ENCODE results near the gene AKR1D1. TPM values are rescaled to one million over a fixed set of nuclear protein-coding genes. Genes with fewer than 3 reads are reported as not detected.
"Not testable (repeated sequence)": the region's sequence is repeated elsewhere in the genome, so short reads cannot be mapped to it uniquely, and the experiment has no call there.

AKR1D1 gene
- total RNA-seq, 1 experiment from 2014 or later = not detected

- DNase-seq = no peak
- intact Hi-C loops (cut with micrococcal nuclease; ENCODE audit: unreplicated experiment) = no loop called here
- Histone ChIP-seq H3K27me3 (ENCODE audit: insufficient read depth, low read depth) (no peaks in the 10 kb centered on the region), H3K9me2 (ENCODE audit: insufficient read depth) (peaks cover 5% of the 10 kb centered on the region; the same call in 1 of the 2 replicates), H3K4me3 (no peak overlapping the region), H3K79me2 (ENCODE audit: low read depth) (no peaks in the 10 kb centered on the region), H3K9me3 (ENCODE audit: insufficient read depth, low read depth) (no peaks in the 10 kb centered on the region), H3K27ac (no peak overlapping the region), H3K36me3 (ENCODE audit: low read depth) (no peaks in the 10 kb centered on the region), H3K4me1 (replicated peaks; ENCODE audit: insufficient read depth) (no peaks in the 10 kb centered on the region), H3F3A (ENCODE audit: insufficient read depth, low read depth) (no peaks in the 10 kb centered on the region), H4K20me1 (ENCODE audit: insufficient read depth) (no peaks in the 10 kb centered on the region), H3K4me2 (no peak overlapping the region), H2AFZ (no peak overlapping the region)
- ChIA-PET POLR2A (ENCODE audit: unreplicated experiment) (no interaction called here), CTCF (no interaction called here)
- TF ChIP-seq EZH2 (IDR thresholded peaks at IDR 0.05; ENCODE audit: low read depth) (no peak), CTCF (conservative IDR thresholded peaks at IDR 0.05) (no peak)
- BruUV-seq (replicated peaks) = no TSS peak
These were observed 68.7 kb downstream of the AKR1D1 start for GRCh38 chr7:138144958-138145357.

- DNase-seq; H3K4me3 ChIP-seq; H3K27ac ChIP-seq; H3K4me1 ChIP-seq (replicated peaks; ENCODE audit: insufficient read depth); H3F3A ChIP-seq (ENCODE audit: insufficient read depth, low read depth); H3K27me3 ChIP-seq (ENCODE audit: insufficient read depth, low read depth); H3K79me2 ChIP-seq (ENCODE audit: low read depth); H3K36me3 ChIP-seq (ENCODE audit: low read depth); H2AFZ ChIP-seq; intact Hi-C loops (cut with micrococcal nuclease; ENCODE audit: unreplicated experiment); CTCF ChIA-PET; POLR2A ChIA-PET (ENCODE audit: unreplicated experiment); H3K4me2 ChIP-seq; BruUV-seq (replicated peaks); H3K9me3 ChIP-seq (ENCODE audit: insufficient read depth, low read depth); H4K20me1 ChIP-seq (ENCODE audit: insufficient read depth); H3K9me2 ChIP-seq (ENCODE audit: insufficient read depth): not testable (repeated sequence)
These were observed 70.0 kb downstream of the AKR1D1 start for GRCh38 chr7:138146221-138146620.

- H3K4me1 ChIP-seq (replicated peaks; ENCODE audit: insufficient read depth); CTCF ChIA-PET; H3K9me2 ChIP-seq (ENCODE audit: insufficient read depth); H3K27ac ChIP-seq; H4K20me1 ChIP-seq (ENCODE audit: insufficient read depth); H3F3A ChIP-seq (ENCODE audit: insufficient read depth, low read depth); H3K9me3 ChIP-seq (ENCODE audit: insufficient read depth, low read depth); DNase-seq; H3K36me3 ChIP-seq (ENCODE audit: low read depth); BruUV-seq (replicated peaks); H3K79me2 ChIP-seq (ENCODE audit: low read depth); H3K4me2 ChIP-seq; H3K4me3 ChIP-seq; intact Hi-C loops (cut with micrococcal nuclease; ENCODE audit: unreplicated experiment); POLR2A ChIA-PET (ENCODE audit: unreplicated experiment); H2AFZ ChIP-seq; H3K27me3 ChIP-seq (ENCODE audit: insufficient read depth, low read depth): not testable (repeated sequence)
These were observed 70.8 kb downstream of the AKR1D1 start for GRCh38 chr7:138146757-138147734.

- ChIA-PET CTCF (interaction anchor here (0.6 kb wide), 1 partner anchor 55 kb away, joined by 3 read pairs; no protein-coding TSS in a partner anchor), POLR2A (ENCODE audit: unreplicated experiment) (no interaction called here)
- no peaks in the 10 kb centered on the region for H3K27me3 ChIP-seq (ENCODE audit: insufficient read depth, low read depth)
- no peaks in the 10 kb centered on the region for H3F3A ChIP-seq (ENCODE audit: insufficient read depth, low read depth)
- intact Hi-C loops (cut with micrococcal nuclease; ENCODE audit: unreplicated experiment) = no loop called here
- no peak overlapping the region for H3K4me2 ChIP-seq
- no peak for DNase-seq
- H3K9me3 ChIP-seq (ENCODE audit: insufficient read depth, low read depth) = no peaks in the 10 kb centered on the region
- no peaks in the 10 kb centered on the region for H3K9me2 ChIP-seq (ENCODE audit: insufficient read depth)
- no peak overlapping the region for H3K4me3 ChIP-seq
- H3K79me2 ChIP-seq (ENCODE audit: low read depth) = no peaks in the 10 kb centered on the region
- no TSS peak for BruUV-seq (replicated peaks)
- no peak overlapping the region for H2AFZ ChIP-seq
- TF ChIP-seq EZH2 (IDR thresholded peaks at IDR 0.05; ENCODE audit: low read depth) (no peak), CTCF (conservative IDR thresholded peaks at IDR 0.05) (no peak)
- no peak overlapping the region for H3K27ac ChIP-seq
- H3K36me3 ChIP-seq (ENCODE audit: low read depth) = no peaks in the 10 kb centered on the region
- no peaks in the 10 kb centered on the region for H4K20me1 ChIP-seq (ENCODE audit: insufficient read depth)
- no peaks in the 10 kb centered on the region for H3K4me1 ChIP-seq (replicated peaks; ENCODE audit: insufficient read depth)
These were observed 75.7 kb downstream of the AKR1D1 start for GRCh38 chr7:138151731-138152577.

Measured in PC-9 (cell line).